Sciatic nerve (tissue), 2 donors: Measurements from ENCODE around the gene ANKRD52. TPM values are rescaled to one million over a fixed set of nuclear protein-coding genes. Genes with fewer than 3 reads are reported as not detected.

Source experiments
- ATAC-seq: fragments of 200-7000 bp; cut with Tn5 transposase; one replicate; pipeline ENCODE4 v1.9.1; 2020; ENCODE audit warnings: mild to moderate bottlenecking, moderate library complexity
- DNase-seq: peaks from one replicate; pipeline ENCODE4 v3.0.0-alpha.2; 2020; ENCODE audit warnings: low spot score
- intact Hi-C: fragments of 100-400 bp; cut with DNase I; formaldehyde crosslinking; loops from one replicate; pipeline ENCODE4 v1.14.2; 2022
- total RNA-seq: library from RNA; stranded (reverse); fragmentation: NEBNext Ultra II Directional; extraction: Animal tissue kit (Norgen Biotek cat#: 25700); gene quantifications from one replicate; pipeline ENCODE4 v1.2.1, GENCODE V29; 2021
- donor health status: DM: no; HTN: no; CAD: no.
- donor health status: DM: no; HTN: no; CAD: no.

ANKRD52 gene
- total RNA-seq, 1 donor from 2014 or later: 40.1 TPM

GRCh38 chr12:56247923-56248322 lies 10.3 kb downstream of the ANKRD52 start:
- no peak for ATAC-seq
- DNase-seq: no peak
- intact Hi-C loops: no loop called here

- ATAC-seq: no peak
- intact Hi-C loops: no loop called here
These were observed 13.7 kb downstream of the ANKRD52 start for GRCh38 chr12:56244494-56244893.

GRCh38 chr12:56243731-56244181 lies 14.4 kb downstream of the ANKRD52 start:
- intact Hi-C loops: no loop called here
- DNase-seq (no peak), ATAC-seq (no peak)

More at GRCh38 chr12:56244494-56244893, 13.7 kb downstream of the ANKRD52 start:
- DNase-seq: no peak

- no peak for ATAC-seq
- intact Hi-C loops: no loop called here
- no peak for DNase-seq
These were observed 15.2 kb downstream of the ANKRD52 start for GRCh38 chr12:56242986-56243385.

- no peak for ATAC-seq
- DNase-seq: no peak
- intact Hi-C loops: no loop called here
These were observed 16.5 kb downstream of the ANKRD52 start for GRCh38 chr12:56241424-56242303.

- intact Hi-C loops: no loop called here
- DNase-seq (no peak), ATAC-seq (peak; percentile 32)
These were observed 20.6 kb downstream of the ANKRD52 start for GRCh38 chr12:56237552-56237951.

GRCh38 chr12:56236985-56237384 lies 21.2 kb downstream of the ANKRD52 start:
- ATAC-seq (peak; percentile 40), DNase-seq (no peak)
- intact Hi-C loops: no loop called here

- no peak for ATAC-seq
- intact Hi-C loops: no loop called here
These were observed 22.1 kb downstream of the ANKRD52 start for GRCh38 chr12:56236091-56236490.

GRCh38 chr12:56234746-56235436 lies 23.3 kb downstream of the ANKRD52 start:
- no peak for DNase-seq
- intact Hi-C loops: loop anchor here (5.0 kb wide), 1 partner anchor 187 kb away; no protein-coding TSS in a partner anchor
- ATAC-seq: no peak

More at GRCh38 chr12:56236091-56236490, 22.1 kb downstream of the ANKRD52 start:
- DNase-seq: no peak

- DNase-seq: no peak
- intact Hi-C loops: loop anchor here (5.0 kb wide), 1 partner anchor 191 kb away; no protein-coding TSS in a partner anchor
- no peak for ATAC-seq
These were observed 27.0 kb downstream of the ANKRD52 start for GRCh38 chr12:56231184-56231582.

GRCh38 chr12:56230432-56231183 lies 27.6 kb downstream of the ANKRD52 start:
- ATAC-seq: no peak
- DNase-seq: no peak
- intact Hi-C loops: loop anchor here (5.0 kb wide), 1 partner anchor 192 kb away; no protein-coding TSS in a partner anchor

- ATAC-seq (no peak), DNase-seq (no peak)
- intact Hi-C loops: loop anchor here (5.0 kb wide), 1 partner anchor 192 kb away; no protein-coding TSS in a partner anchor
These were observed 28.2 kb downstream of the ANKRD52 start, which contains the start of gene SLC39A5 for GRCh38 chr12:56229916-56230431. TSS of gene SLC39A5 (plus strand) at chr12:56230051. CDS start at chr12:56231275, 1,224 bp downstream.

GRCh38 chr12:56229082-56229481 lies 29.1 kb downstream of the ANKRD52 start:
- ATAC-seq: no peak
- no peak for DNase-seq
- intact Hi-C loops: no loop called here

GRCh38 chr12:56224954-56225353 lies 33.2 kb downstream of the ANKRD52 start:
- ATAC-seq: no peak
- intact Hi-C loops: no loop called here
- no peak for DNase-seq

GRCh38 chr12:56224102-56224701 lies 34.0 kb downstream of the ANKRD52 start, which contains the start of gene NABP2:
TSS of gene NABP2 (plus strand) at chr12:56224342. CDS start at chr12:56224857, 515 bp downstream.
- DNase-seq (peak; percentile 98), ATAC-seq (peak; percentile 91)
- intact Hi-C loops: no loop called here

- intact Hi-C loops: no loop called here
- ATAC-seq: no peak
- DNase-seq: no peak
These were observed 34.5 kb downstream of the ANKRD52 start for GRCh38 chr12:56223571-56224101.

GRCh38 chr12:56222531-56222895 lies 35.7 kb downstream of the ANKRD52 start:
- ATAC-seq: no peak
- intact Hi-C loops: no loop called here

More at GRCh38 chr12:56222531-56222895, 35.7 kb downstream of the ANKRD52 start:
- DNase-seq: no peak
